Stimulated activated naive CD4-positive, alpha-beta T cell (primary cell): ENCODE data around the gene PLCB1.
"Not testable (repeated sequence)": the region's sequence is repeated elsewhere in the genome, so short reads cannot be mapped to it uniquely, and the experiment has no call there.

ENCODE experiments used
- DNase-seq, 6 experiments: peaks; one replicate each; lab custom pipeline; 2025; lab: John Stamatoyannopoulos, UW

The PLCB1 gene

DNA sequence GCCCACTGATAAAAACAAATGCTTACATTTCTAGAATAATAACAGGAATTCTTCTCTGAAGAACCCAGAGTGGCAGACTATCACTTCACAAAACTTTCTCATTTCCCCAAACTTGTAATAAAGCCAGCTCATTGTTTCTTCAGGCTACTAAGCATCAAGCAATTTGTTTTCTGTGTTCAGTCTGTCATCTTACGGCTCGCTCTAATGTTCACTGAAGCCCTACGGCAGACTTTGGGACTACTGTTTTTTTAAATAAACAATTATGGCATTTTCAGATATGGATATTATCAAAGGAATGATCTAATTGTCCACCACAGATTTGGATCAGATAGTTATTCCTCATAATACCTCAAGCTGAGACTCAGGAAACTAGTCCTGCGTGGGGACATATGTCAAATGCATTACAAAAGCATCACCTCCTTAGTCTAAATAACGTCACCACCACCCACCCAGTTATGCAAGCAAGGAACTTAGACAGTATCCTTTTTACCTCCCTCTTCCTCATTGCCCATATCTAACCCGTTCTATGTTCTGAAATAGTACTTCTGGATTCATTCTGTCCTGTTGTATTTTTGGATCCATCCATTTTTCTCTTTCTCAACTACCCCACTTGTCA lies 415.1 kb downstream of the PLCB1 start:
- no peak for DNase-seq

DNA sequence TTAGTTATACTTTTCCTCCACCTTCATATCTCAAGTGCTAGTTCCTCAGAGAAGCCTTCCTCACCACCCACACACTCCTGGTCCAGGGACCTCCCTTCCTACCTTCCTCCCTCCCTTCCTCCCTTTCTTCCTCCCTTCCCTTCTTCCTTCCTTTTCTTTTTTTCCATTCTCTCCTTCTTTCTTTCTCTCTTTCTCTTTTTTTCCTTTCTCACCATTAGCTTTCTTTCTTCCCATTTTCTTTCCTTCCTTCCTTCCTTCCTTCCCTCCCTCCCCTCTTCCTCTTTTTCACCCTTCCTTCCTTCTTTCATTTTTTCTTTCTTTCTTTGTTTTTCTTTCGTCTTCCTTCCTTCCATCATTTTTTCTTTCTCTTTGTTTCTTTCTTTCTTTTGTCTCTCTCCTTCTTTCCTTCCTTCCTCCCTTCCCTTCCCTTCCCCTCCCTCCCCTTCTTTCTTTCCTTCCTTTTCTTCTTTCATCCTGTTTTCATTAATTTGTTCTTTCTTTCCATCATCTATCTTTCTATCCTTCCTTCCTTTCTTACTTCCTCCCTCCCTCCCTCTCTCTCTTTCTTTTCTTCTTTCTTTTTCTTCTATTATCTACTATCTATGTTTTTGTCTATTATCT lies 416.0 kb downstream of the PLCB1 start:
- DNase-seq, result no peak

DNA sequence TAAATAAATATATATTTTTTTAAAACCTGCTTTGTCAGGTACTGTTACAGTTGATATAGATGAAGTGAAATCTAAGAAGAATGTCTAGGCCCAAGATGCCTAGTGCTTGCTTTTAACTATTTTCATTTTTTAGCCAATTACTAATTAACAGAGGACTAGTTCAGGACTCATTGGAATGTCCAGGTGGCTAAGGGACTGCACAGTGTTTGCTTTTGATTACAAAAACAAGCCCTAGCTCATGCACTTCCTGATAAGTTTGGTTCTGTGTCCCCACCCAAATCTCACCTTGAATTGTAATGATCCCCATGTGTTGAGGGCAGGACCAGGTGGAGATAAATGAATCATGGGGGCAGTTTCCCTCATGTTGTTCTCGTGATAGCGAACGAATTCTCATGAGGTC lies 417.1 kb downstream of the PLCB1 start:
- no peak for DNase-seq

DNA sequence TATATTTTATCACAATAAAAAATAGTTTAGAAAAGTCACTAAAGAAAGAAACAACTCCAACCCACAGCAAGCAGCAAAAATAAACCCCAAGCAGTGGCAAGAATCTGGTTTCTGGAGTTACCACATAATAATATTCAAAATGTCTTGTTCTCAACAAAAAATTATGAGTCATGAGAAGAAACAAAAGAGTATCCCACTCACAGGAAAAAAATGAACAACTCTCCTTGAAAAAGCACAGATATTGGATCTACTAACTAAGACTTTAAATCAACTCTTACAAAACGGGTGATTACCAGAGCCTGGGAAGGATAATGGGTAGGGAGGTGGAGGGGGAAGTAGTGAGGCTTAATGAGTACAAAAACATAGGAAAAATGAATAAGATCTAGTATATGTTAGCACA lies 425.6 kb downstream of the PLCB1 start:
- no peak for DNase-seq

DNA sequence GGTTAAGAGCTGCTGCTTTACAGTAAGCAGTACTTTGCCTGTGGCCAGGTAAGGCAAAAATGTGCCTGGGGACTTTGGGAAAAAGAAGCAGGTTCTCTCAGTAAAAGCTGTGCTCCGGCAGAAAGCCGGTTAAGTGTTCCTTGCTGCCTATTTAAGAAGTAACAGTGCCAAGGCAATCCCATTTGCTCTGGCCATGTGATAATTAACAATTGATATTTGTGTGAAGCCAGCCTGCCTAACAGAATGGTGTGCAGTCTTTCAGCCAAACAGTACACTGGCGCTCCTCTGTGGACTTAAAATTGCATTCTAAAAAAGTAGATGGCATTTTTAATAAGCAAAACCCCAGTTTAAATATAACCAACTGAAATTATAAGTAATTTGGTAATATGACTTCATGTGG lies 430.3 kb downstream of the PLCB1 start:
- no peak for DNase-seq

DNA sequence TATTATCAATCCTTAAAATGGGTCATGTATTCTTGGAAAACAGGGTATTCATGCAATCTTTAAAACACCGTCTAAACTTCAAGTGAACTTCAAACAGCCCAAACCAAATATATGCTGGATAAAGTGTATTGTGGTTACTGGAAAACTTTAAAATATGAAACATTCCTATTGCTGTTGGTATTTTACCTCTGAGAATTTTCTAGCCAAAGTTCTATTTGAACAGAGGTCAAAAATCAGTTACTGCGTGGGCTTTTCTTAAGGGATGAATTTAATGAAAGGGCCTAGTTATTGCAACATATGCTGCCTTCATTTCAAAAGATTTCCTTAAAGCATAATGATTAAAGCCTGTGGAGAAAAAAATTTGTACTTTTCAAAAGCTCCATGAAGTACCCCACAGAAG lies 436.0 kb downstream of the PLCB1 start:
- no peak for DNase-seq

DNA sequence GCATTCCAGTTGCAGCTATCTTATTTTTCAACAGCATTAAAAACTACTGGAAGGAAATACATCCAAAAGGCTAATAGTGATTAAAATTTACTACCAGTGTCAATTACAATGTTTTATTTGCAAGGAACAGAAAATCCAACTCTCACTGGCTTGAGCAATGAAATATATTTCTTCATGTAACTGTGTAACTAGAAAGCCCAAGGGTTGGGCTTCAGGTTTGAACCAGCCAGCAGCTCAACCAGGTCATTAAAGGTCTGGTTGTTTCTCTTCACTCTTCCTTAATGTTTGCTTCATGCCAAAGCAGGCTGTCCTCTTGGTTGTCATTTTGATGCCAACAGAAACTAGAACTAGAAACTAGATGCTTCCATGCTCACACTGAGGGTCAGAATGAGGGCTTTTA lies 437.7 kb downstream of the PLCB1 start:
- DNase-seq, result no peak

DNA sequence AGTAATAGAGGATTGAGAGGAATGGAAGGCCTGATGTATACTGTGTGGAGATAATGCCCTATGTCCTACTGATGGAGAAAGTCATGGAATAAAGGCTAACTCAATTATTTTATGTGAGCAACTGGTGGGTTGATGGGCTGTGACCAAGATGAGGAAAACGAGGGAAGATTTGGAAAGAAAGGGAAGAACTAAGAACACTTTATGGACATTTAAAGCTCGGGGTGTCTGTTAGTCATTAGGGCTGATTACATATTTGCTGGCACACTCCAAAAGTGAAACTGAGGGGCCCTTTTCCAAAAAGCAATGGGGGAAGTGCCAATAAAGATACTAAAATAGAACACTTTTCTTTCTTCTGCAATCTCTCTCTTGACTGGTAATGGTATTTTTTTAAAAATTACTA lies 439.5 kb downstream of the PLCB1 start:
- DNase-seq, result no peak

DNA sequence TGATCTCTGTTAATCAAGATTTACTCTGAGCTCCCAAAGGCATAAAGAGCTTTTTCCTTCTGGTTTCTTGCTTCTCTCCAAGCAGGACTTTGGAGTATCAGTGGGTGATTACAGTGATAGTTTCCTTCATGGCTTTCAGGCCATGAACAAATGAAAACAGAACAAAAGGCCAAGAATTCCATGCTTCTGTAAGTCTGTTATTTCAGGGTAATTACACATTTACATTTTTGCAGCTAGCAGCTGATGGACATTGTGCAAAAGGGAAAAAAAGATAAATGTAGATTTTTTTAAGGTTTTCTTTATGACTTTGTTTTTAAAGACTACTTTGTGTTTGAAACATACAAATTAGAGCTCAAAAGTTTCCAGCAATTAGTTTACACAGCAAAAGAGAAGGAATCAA lies 441.6 kb downstream of the PLCB1 start:
- no peak for DNase-seq

DNA sequence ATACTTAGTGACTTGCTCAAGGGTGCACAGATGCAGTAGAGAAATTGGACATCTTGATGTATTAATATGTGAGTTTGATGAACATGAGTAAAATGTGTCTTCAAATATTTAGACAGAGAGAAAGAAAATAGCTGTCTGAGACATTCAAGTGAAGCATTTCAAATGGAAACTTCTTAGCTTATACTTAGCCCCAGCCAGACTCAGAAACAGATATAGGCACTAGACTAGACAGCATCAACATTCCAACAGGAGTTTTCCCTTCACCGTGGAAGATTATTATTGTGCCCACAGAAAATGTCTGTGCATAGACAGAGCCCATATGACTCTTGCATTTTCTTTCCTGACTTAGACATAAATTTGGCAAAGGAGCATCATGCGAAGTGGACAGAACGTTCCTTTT lies 443.0 kb downstream of the PLCB1 start:
- no peak for DNase-seq

DNA sequence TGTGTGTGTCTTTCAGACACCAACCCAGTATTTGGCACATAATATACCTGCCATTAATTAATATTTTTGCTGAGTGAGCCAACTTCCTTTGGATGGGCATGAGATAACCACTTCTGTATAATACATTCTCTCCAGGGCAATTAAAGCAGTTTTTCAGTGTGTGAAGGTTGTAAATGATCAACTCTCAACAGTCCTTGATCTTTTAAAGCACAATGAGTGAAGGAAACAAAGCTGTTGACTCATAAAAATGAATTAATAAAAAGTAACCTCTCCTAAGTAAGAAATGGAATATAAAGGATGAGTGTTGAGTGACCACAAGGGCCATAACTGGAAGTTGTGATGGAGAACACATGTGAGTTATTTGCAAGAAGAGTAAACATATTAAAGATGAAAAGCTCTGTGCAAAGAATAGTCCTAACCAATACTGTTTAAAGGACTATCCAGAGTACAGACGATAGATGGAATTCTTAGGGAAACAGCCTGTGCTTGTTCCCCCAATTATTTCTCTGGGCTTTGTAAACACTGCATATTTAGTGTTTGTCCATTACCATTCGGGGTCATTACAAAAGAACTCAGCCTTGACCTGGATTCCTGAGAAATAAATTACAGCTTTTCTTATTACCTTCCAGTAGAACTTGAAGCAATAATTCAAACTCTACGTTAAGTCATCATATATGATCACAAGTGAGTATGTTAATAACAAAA lies 446.2 kb downstream of the PLCB1 start:
- no peak for DNase-seq

DNA sequence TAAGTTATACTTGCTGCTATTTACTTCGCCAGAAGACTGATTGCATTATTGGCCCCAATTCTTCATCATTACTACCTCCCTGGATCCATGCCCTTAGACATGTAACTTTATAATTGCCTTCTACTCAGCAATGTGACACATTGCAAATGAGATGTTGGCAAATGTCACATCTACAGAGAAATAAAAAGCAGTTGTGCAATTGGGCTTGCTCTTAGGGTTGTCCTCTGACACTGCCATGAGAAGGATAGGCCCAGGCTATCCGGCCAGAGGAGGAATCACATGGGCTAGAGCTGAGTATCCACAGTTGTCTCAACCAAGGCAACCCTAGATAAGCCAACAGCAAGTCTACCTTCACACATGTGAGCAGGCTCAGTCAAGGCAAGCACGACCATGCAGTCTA lies 447.0 kb downstream of the PLCB1 start:
- DNase-seq, result no peak

DNA sequence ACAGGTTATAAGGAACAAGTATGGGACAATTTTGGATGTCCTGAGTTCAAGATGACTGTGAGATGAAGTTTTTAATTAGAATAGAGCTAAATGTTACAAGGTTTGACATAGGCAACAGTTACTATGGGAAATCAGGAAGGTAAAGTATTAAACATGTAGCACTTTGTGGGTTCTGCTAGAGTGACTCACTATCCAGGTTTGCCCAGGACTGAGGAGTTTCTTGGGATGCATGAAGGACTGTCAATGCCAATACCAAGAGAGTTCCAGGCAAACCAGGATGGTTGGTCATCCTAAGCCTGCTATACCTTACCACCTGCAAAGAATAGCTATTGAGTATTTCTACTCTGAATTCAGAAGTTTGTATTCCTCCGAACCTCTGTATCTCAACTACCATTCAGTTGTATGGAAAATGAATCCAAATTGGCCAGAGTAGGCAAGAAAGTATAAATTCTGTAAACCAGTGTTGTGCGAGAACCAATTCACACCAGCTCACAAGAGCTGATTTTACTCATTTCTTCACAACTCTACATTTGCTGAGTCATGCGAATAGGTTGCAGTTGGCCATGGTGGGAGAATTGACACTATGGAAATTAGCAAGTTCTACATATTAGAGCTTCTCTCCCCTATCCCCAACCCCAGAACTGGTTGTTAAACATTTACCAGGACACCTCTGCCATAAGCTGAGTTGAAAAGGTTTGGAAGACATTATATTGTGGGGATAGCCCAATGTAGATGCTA lies 449.5 kb downstream of the PLCB1 start:
- DNase-seq, result no peak

DNA sequence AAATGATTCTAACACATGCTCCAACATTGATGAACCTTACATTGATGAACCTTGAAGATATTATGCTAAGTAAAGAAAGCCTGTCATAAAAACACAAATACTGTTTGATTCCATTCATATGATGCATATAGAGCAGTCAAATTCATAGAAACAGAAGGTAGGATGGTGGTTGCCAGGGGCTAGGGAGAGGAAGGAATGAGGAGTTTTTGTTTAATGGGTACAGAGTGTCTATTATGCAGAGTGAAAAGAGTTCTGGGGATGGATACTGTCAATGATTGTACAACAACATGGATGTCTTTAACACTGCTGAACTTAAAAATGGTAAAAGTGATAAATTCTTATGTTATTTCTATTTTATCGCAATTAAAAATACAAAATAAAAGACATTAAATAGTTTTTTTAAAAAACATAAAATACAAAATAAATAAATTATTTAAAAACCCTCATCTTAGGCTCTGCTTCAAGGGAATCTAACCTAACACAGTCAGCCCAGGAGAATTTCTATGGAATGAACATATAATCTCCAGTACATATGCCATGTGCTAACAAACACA lies 451.0 kb downstream of the PLCB1 start:
- DNase-seq, result no peak

DNA sequence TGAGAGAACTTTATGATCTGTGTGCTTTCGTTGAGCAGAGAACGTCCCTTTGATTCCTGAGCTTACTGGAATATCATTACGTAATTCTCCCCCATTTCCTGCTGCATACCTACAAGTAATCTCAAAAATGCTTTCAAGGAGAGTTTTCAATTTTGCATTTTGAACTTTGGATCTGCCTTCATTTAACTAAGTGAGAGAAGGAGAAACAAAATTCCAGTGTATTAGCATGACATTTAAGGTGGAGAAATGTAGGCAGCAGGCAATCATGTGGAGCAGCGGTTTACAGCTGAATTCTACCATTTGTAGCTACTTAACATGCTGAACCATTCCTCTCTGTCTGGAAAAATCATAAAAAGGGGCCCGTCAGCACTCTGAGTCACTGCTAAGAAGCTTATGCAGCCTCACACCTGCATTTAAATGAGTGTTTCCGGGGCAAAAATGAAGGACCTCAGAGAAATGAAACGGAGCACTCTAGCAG lies 451.5 kb downstream of the PLCB1 start:
- DNase-seq, result no peak

DNA sequence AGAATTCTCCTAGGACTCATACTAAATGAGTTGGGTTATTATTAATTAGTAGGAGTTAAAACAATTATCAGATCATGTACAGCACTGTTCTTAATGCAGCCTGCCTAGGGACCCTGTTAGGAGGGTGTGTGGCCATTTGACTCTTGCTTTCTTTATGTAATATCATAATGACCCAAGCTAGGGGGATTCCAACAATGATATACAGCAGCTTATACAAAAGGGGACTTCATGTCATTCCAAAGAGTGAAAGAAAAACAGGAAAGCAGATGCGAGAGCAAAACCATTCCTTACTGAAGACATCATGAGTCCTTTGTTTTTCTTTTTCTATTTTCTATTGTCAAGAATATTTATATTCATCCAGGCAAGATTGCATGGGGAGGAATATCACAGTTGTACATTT lies 455.2 kb downstream of the PLCB1 start:
- no peak for DNase-seq

DNA sequence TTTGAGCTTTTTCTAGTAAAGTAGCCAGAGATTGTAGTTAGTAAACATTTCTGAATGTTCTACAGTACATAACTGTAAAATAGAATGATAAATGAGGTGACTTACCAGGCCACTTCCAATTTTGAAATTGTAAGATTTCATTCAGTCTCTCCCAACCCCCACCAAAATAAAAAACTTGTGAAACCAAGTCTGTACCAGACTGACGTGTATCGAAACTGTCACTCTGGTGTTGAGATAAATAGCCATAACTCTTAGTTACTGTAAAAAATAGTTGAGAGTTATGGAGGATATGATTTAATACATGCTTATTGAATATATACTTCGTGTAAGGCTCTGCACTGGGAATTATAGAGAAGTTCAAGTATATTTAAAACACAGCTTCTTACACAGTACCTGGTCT lies 455.7 kb downstream of the PLCB1 start:
- DNase-seq, result no peak

DNA sequence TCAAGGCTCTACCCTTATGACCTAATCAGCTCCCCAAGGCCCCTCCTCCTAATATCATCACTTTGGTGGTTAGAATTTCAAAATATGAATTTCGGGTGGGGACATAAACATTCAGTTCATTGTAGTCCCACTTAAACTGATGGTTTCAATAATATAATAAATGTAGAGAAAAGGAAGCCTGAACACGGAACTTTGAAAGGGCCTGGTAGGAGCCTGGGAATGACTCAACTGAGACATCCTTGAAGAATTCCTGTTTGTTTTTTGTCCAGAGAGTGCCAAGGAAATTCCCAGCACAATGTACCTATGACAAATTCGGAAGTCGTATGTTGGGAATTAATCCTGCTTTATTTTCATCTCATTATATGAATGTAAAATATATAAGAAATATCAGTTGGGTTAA lies 457.9 kb downstream of the PLCB1 start:
- no peak for DNase-seq

DNA sequence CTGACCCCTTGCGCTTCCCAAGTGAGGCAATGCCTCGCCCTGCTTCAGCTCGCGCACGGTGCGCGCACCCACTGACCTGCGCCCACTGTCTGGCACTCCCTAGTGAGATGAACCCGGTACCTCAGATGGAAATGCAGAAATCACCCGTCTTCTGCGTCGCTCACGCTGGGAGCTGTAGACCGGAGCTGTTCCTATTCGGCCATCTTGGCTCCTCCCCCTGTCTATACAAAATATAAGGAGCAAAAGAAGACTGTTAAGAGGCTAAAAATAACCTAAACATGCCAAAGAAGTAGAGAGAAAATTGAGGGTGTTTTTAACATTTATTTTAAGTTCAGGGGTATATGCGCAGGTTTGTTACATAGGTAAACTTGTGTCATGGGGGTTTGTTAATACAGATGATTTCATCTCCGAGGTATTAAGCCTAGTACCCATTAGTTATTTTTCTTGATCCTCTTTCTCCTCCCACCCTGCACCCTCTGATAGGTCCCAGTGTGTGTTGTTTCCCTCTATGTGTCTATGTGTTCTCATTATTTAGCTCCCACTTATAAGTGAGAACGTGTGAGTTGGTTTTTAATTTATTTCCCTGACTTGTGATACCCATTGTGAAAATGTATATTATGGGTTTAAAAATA lies 469.0 kb downstream of the PLCB1 start:
- not testable (repeated sequence) for DNase-seq

DNA sequence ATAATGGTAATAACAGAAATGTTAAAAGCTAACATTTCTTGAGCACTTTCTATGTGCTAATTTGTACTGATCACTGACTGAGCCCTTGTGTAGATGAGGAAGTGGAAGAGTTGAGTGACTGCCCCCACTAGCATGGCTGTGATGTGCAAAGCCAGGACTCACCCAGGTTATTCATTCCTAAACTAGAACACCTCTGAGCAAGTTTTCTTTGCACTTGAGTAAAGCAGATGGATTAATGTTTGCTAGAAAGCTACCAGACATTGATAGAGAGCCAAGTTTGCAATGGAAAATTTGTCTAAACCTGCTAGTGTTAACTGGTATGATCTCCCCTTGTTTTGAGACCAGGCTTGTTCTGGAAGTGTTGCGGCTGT lies 469.5 kb downstream of the PLCB1 start:
- DNase-seq, result no peak

DNA sequence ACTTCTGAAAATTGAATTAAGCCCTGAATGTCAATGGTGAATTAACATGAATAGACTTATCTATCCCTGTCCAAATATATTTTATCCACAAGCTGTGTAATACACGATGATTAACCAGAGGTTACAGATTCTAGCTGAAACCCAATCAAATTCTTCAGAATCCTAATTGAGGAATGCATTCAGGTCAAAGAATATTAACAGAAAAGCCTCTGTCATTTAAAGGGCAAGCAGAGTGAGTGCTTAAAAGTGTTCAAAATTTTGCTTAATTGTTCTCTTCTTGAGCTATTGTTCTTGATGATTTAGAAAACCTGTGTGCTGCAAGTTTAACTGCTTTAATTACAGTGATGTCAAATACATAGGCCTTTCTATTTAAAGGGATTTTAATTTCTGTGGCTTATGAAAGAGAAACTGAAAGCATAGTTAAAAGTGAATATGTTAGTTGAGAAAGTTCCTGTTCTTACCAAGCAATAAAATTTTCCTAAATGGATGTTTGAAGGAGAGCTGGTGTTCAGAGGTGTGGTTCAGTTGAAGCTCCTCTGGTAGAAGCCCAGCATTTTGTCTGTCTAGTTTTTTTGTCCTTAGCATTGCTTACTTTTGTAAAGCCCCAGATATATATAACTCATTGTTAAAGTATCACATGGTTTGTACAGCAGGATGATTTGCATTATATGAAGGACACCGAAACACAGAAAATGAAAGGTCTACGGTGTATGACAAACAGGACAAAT lies 470.5 kb downstream of the PLCB1 start:
- DNase-seq, result no peak
